H1 (cell line): ENCODE results near the gene TTBK1. TPM values are rescaled to one million over a fixed set of nuclear protein-coding genes. Genes with fewer than 3 reads are reported as not detected.

Source experiments
- CTCF ChIA-PET: fragments of 300-600 bp; sonication (Branson Sonifier 250); formaldehyde crosslinking; loops from one replicate; lab custom pipeline; 2021; ENCODE audit not compliant: partially characterized antibody; lab: Charles Lee
- POLR2A ChIA-PET: fragments of 300-600 bp; sonication (Branson Sonifier 250); formaldehyde crosslinking; loops from one replicate; lab custom pipeline; 2021; ENCODE audit warnings: inconsistent platforms; ENCODE audit not compliant: partially characterized antibody; lab: Charles Lee
- DNase-seq, 2 experiments: peaks; one replicate each; pipeline versions ENCODE4 v3.0.0 to v3.0.0-alpha.2; 2010 to 2022; ENCODE audit warnings: low spot score in 2 of 2, low read depth in 1 of 2, mixed read lengths in 1 of 2
- FAIRE-seq: peaks from 2 replicates; lab custom pipeline; 2011; peaks lifted over from hg19 to GRCh38; lab: Jason Lieb, UNC
- H2AFZ ChIP-seq: 2 replicates; pipeline ENCODE4 v1.8.1; 2012; ENCODE audit warnings: low read length, inconsistent platforms
- H2AK5ac ChIP-seq: 2 replicates; pipeline ENCODE4 v1.6.1; 2013; ENCODE audit warnings: low read depth, low read length
- H2BK120ac ChIP-seq: replicated peaks from 2 replicates; pipeline ENCODE3; 2013; ENCODE audit warnings: low read depth, low read length, inconsistent platforms
- H2BK12ac ChIP-seq: 2 replicates; pipeline ENCODE4 v1.6.1; 2013; ENCODE audit warnings: low read depth, low read length
- H2BK15ac ChIP-seq: 2 replicates; pipeline ENCODE4 v1.6.1; 2013; ENCODE audit warnings: low read length
- H2BK20ac ChIP-seq: 2 replicates; pipeline ENCODE4 v1.6.1; 2013; ENCODE audit warnings: low read length
- H2BK5ac ChIP-seq: 2 replicates; pipeline ENCODE4 v1.6.1; 2013; ENCODE audit warnings: low read depth, low read length
- H3K14ac ChIP-seq: 2 replicates; pipeline ENCODE4 v1.6.1; 2013; ENCODE audit warnings: inconsistent platforms; ENCODE audit not compliant: insufficient read length
- H3K18ac ChIP-seq: 2 replicates; pipeline ENCODE4 v1.6.1; 2013; ENCODE audit warnings: low read length; ENCODE audit errors: extremely low read depth
- H3K23ac ChIP-seq: 2 replicates; pipeline ENCODE4 v1.6.1; 2013; ENCODE audit warnings: inconsistent platforms; ENCODE audit not compliant: insufficient read length
- H3K23me2 ChIP-seq: 2 replicates; pipeline ENCODE4 v1.6.1; 2013; ENCODE audit warnings: low read depth, low read length
- H3K27ac ChIP-seq: 2 replicates; pipeline ENCODE4 v1.6.1; 2011; ENCODE audit warnings: low read depth, low read length, inconsistent platforms
- H3K27me3 ChIP-seq, 4 experiments: replicated peaks in 1 of 4; 1 replicate in 1 of 4; 2 replicates in 3 of 4; pipeline versions ENCODE4 v1.6.1 to v1.8.1; 2011 to 2013; ENCODE audit warnings: low read length in 3 of 4, mild to moderate bottlenecking in 3 of 4, inconsistent platforms in 2 of 4, mixed read lengths in 2 of 4, moderate library complexity in 1 of 4; ENCODE audit not compliant: control insufficient read depth in 3 of 4, insufficient read depth in 3 of 4; ENCODE audit errors: extremely low read depth in 1 of 4
- H3K36me3 ChIP-seq, 4 experiments: 2 replicates each; pipeline versions ENCODE4 v1.6.1 to v1.8.1; 2011 to 2013; ENCODE audit warnings: mild to moderate bottlenecking in 4 of 4, low read length in 3 of 4, moderate library complexity in 2 of 4, control low read depth in 1 of 4, inconsistent platforms in 1 of 4; ENCODE audit not compliant: insufficient read depth in 4 of 4, control insufficient read depth in 2 of 4
- H3K4ac ChIP-seq: replicated peaks from 2 replicates; pipeline ENCODE3; 2013; ENCODE audit warnings: low read length, low read depth, mixed read lengths, inconsistent platforms; ENCODE audit not compliant: insufficient read length
- H3K4me1 ChIP-seq, 4 experiments: replicated peaks in 1 of 4; 1 replicate in 1 of 4; 2 replicates in 3 of 4; pipeline versions ENCODE4 v1.6.1 to v1.8.1; 2011 to 2013; ENCODE audit warnings: low read length in 3 of 4, inconsistent platforms in 2 of 4, mixed read lengths in 1 of 4; ENCODE audit not compliant: insufficient read depth in 4 of 4, control insufficient read depth in 3 of 4
- H3K4me2 ChIP-seq, 2 experiments: 2 replicates each; pipeline versions ENCODE4 v1.6.1 to v1.8.1; 2011 to 2013; ENCODE audit warnings: low read depth in 2 of 2, low read length in 2 of 2, control low read depth in 1 of 2, inconsistent platforms in 1 of 2, mild to moderate bottlenecking in 1 of 2; ENCODE audit not compliant: insufficient read depth in 1 of 2
- H3K4me3 ChIP-seq, 4 experiments: fragments of 200-600, 300-600 bp in 1 of 4; sonication (generic), shearing (Covaris generic), sonication (Bioruptor Twin) in 1 of 4; 2 replicates each; pipeline versions ENCODE4 v1.5.1 to v1.8.1; 2011 to 2016; ENCODE audit warnings: low read length in 4 of 4, low read depth in 3 of 4, control low read depth in 2 of 4, inconsistent platforms in 2 of 4, mild to moderate bottlenecking in 2 of 4, mixed read lengths in 1 of 4, moderate library complexity in 1 of 4; ENCODE audit not compliant: insufficient read depth in 2 of 4; ENCODE audit errors: extremely low read depth in 1 of 4
- H3K56ac ChIP-seq: replicated peaks from 2 replicates; pipeline ENCODE3; 2013; ENCODE audit warnings: low read depth, mild to moderate bottlenecking, mixed read lengths, low read length, inconsistent platforms; ENCODE audit not compliant: insufficient read length
- H3K79me1 ChIP-seq: 2 replicates; pipeline ENCODE4 v1.6.1; 2013; ENCODE audit warnings: low read depth, low read length, control low read depth
- H3K79me2 ChIP-seq, 2 experiments: 2 replicates each; pipeline versions ENCODE4 v1.6.1 to v1.8.1; 2012 to 2013; ENCODE audit warnings: low read length in 2 of 2, mild to moderate bottlenecking in 2 of 2, inconsistent platforms in 1 of 2; ENCODE audit not compliant: insufficient read depth in 2 of 2, control insufficient read depth in 1 of 2
- H3K9ac ChIP-seq, 4 experiments: replicated peaks in 1 of 4; 1 replicate in 1 of 4; 2 replicates in 3 of 4; pipeline versions ENCODE4 v1.6.1 to v1.8.1; 2011 to 2013; ENCODE audit warnings: low read depth in 3 of 4, low read length in 3 of 4, control low read depth in 2 of 4, mild to moderate bottlenecking in 2 of 4, moderate library complexity in 2 of 4, inconsistent platforms in 1 of 4; ENCODE audit errors: extremely low read depth in 1 of 4
- H3K9me3 ChIP-seq, 2 experiments: 2 replicates each; pipeline versions ENCODE4 v1.6.1 to v1.8.1; 2012 to 2013; ENCODE audit warnings: mild to moderate bottlenecking in 2 of 2, moderate library complexity in 2 of 2, control low read depth in 1 of 2, inconsistent platforms in 1 of 2, low read depth in 1 of 2, low read length in 1 of 2, mixed read lengths in 1 of 2; ENCODE audit not compliant: insufficient read depth in 2 of 2
- H4K20me1 ChIP-seq, 2 experiments: replicated peaks in 1 of 2; 2 replicates each; pipeline versions ENCODE3 to v1.8.1; 2011 to 2013; ENCODE audit warnings: inconsistent platforms in 2 of 2, low read length in 2 of 2, mild to moderate bottlenecking in 1 of 2; ENCODE audit not compliant: insufficient read depth in 2 of 2, control insufficient read depth in 1 of 2
- H4K5ac ChIP-seq: 2 replicates; pipeline ENCODE4 v1.6.1; 2013; ENCODE audit warnings: low read length, low read depth, mixed read lengths, inconsistent platforms; ENCODE audit not compliant: insufficient read length
- H4K8ac ChIP-seq: 2 replicates; pipeline ENCODE4 v1.8.0; 2013; ENCODE audit warnings: mild to moderate bottlenecking, moderate library complexity, low read length, inconsistent platforms; ENCODE audit not compliant: insufficient read depth; ENCODE audit errors: extremely low read depth
- H4K91ac ChIP-seq: replicated peaks from 2 replicates; pipeline ENCODE3; 2013; ENCODE audit warnings: low read length, mixed read lengths, inconsistent platforms; ENCODE audit not compliant: insufficient read length
- E2F6 ChIP-seq: IDR thresholded peaks from 2 replicates; pipeline ENCODE4 v1.6.1; 2012; ENCODE audit warnings: inconsistent platforms
- RAD21 ChIP-seq, 2 experiments: IDR thresholded peaks in 1 of 2; conservative IDR thresholded peaks in 1 of 2; 2 replicates each; pipeline ENCODE4 v1.6.1; 2011; ENCODE audit warnings: low read depth in 2 of 2, low read length in 2 of 2, improper control_type of control experiment in 1 of 2, inconsistent platforms in 1 of 2, mild to moderate bottlenecking in 1 of 2, moderate library complexity in 1 of 2
- SP4 ChIP-seq: IDR thresholded peaks from 2 replicates; pipeline ENCODE4 v1.6.1; 2012; ENCODE audit warnings: low read length, inconsistent platforms
- polyA plus RNA-seq, 7 experiments: library from polyadenylated mRNA; depleted of rRNA in 3 of 7; stranded (reverse) in 5 of 7; unstranded in 2 of 7; fragments of >200 nt in 5 of 7; fragments of 200-250 nt in 2 of 7; gene quantifications; 1 replicate in 5 of 7; 2 replicates in 1 of 7; 4 replicates in 1 of 7; pipeline versions ENCODE4 v1.2.1 to v1.2.3, GENCODE V29; 2011 to 2013; ENCODE audit warnings: missing spikeins in 2 of 7, mixed read lengths in 2 of 7
- total RNA-seq: library from RNA; stranded (reverse); fragmentation: NEBNext Ultra II Directional; extraction: Animal tissue kit (Norgen Biotek cat#: 25700); gene quantifications from 2 replicates; pipeline ENCODE4 v1.2.1, GENCODE V29; 2021

TTBK1 gene
- total and polyA plus RNA-seq, 2 of the 8 experiments (the other 6 are each of a cell fraction or from before 2014, with no cell fraction given): 0.53 to 1.6 TPM

GRCh38 chr6:43248791-43249190 lies 5.5 kb downstream of the TTBK1 start:
- Histone ChIP-seq H4K5ac (no peak overlapping the region), H2BK5ac (no peak overlapping the region), H3K27me3 (peaks cover 8 to 25% (median 21%) of the 10 kb centered on the region in 4 experiments), H3K23me2 (peaks cover 14% of the 10 kb centered on the region; the same call in 1 of the 2 replicates), H3K14ac (no peak overlapping the region), H3K9me3 (no peaks in the 10 kb centered on the region), H2AFZ (no peak overlapping the region)
- no peak for DNase-seq
- TF ChIP-seq E2F6 (no peak), RAD21 (IDR thresholded peaks at IDR 0.05 in 1 of 2, conservative IDR thresholded peaks at IDR 0.05 in 1 of 2; ENCODE audit: low read depth in 2 of 2, low read length in 2 of 2) (no peak), SP4 (no peak)
- TF ChIP-seq, all 59 proteins: peak for 0
- Histone ChIP-seq H2BK12ac (no peak overlapping the region), H2BK15ac (no peak overlapping the region), H4K91ac (no peak overlapping the region), H3K79me2 (no peaks in the 10 kb centered on the region), H4K8ac (no peak overlapping the region), H3K79me1 (no peaks in the 10 kb centered on the region), H3K56ac (no peak overlapping the region), H3K36me3 (no peaks in the 10 kb centered on the region), H3K4me3 (no peak overlapping the region), H3K9ac (no peak overlapping the region), H3K27ac (no peak overlapping the region), H3K4ac (no peak overlapping the region), H2BK20ac (no peak overlapping the region), H3K23ac (no peak overlapping the region), H4K20me1 (no peaks in the 10 kb centered on the region), H3K18ac (no peak overlapping the region), H3K4me2 (no peak overlapping the region; a peak in 1 of 4 replicates), H3K4me1 (peaks cover 4 to 7% (median 6%) of the 10 kb centered on the region in 4 experiments), H2BK120ac (no peak overlapping the region), H2AK5ac (no peak overlapping the region)
- POLR2A ChIA-PET: interaction anchor here (0.6 to 1.5 kb wide), 3 partner anchors 9 to 364 kb away, joined by 3 to 5 read pairs (median 4); no protein-coding TSS in a partner anchor
- CTCF ChIA-PET: no interaction called here
- FAIRE-seq: no peak
